H9 (cell line): ENCODE results near the gene DUOX1. TPM values are rescaled to one million over a fixed set of nuclear protein-coding genes. Genes with fewer than 3 reads are reported as not detected.

Experiments
- DNase-seq: peaks from one replicate; pipeline ENCODE4 v3.0.0-alpha.2; 2017
- H2AFZ ChIP-seq: one replicate; pipeline ENCODE4 v1.6.1; 2013; ENCODE audit warnings: mild to moderate bottlenecking, low read length, control low read depth, moderate library complexity
- H2AK5ac ChIP-seq: 2 replicates; pipeline ENCODE4 v1.6.1; 2013; ENCODE audit warnings: low read length, control low read depth, mixed read lengths; ENCODE audit not compliant: insufficient read length
- H2BK120ac ChIP-seq: one replicate; pipeline ENCODE4 v1.6.1; 2013; ENCODE audit warnings: low read depth, mild to moderate bottlenecking, low read length, control low read depth, inconsistent platforms; ENCODE audit not compliant: poor library complexity, severe bottlenecking
- H2BK12ac ChIP-seq: 2 replicates; pipeline ENCODE4 v1.6.1; 2013; ENCODE audit warnings: low read length, control low read depth, mixed read lengths, low read depth; ENCODE audit not compliant: insufficient read length
- H2BK15ac ChIP-seq: 2 replicates; pipeline ENCODE4 v1.6.1; 2013; ENCODE audit warnings: low read depth, low read length, control low read depth
- H2BK20ac ChIP-seq: one replicate; pipeline ENCODE4 v1.6.1; 2013; ENCODE audit warnings: low read depth, mild to moderate bottlenecking, low read length, control low read depth, inconsistent platforms; ENCODE audit not compliant: poor library complexity, severe bottlenecking
- H2BK5ac ChIP-seq: 2 replicates; pipeline ENCODE4 v1.6.1; 2013; ENCODE audit warnings: low read length, control low read depth, mixed read lengths; ENCODE audit not compliant: insufficient read length
- H3K14ac ChIP-seq: 2 replicates; pipeline ENCODE4 v1.6.1; 2013; ENCODE audit warnings: low read length, control low read depth; ENCODE audit not compliant: insufficient read depth
- H3K18ac ChIP-seq: 2 replicates; pipeline ENCODE4 v1.6.1; 2013; ENCODE audit warnings: low read depth, mild to moderate bottlenecking, mixed read lengths, low read length, control low read depth; ENCODE audit not compliant: insufficient read length
- H3K23ac ChIP-seq: 2 replicates; pipeline ENCODE4 v1.6.1; 2013; ENCODE audit warnings: low read length, control low read depth, mixed read lengths, low read depth; ENCODE audit not compliant: insufficient read length
- H3K23me2 ChIP-seq: 2 replicates; pipeline ENCODE4 v1.6.1; 2013; ENCODE audit warnings: low read depth, mild to moderate bottlenecking, mixed read lengths, low read length, control low read depth; ENCODE audit not compliant: insufficient read length, poor library complexity, severe bottlenecking
- H3K27ac ChIP-seq: 2 replicates; pipeline ENCODE4 v1.5.1; 2013; ENCODE audit warnings: low read length, control low read depth, mixed read lengths, low read depth; ENCODE audit not compliant: insufficient read length
- H3K27me3 ChIP-seq: 2 replicates; pipeline ENCODE4 v1.6.1; 2013; ENCODE audit warnings: low read length, control low read depth, inconsistent platforms; ENCODE audit not compliant: insufficient read depth
- H3K4ac ChIP-seq: 2 replicates; pipeline ENCODE4 v1.6.1; 2013; ENCODE audit warnings: low read depth, mild to moderate bottlenecking, control low read depth, inconsistent platforms, low read length, moderate library complexity
- H3K4me1 ChIP-seq: 2 replicates; pipeline ENCODE4 v1.6.1; 2013; ENCODE audit warnings: low read length, control low read depth, inconsistent platforms; ENCODE audit not compliant: insufficient read depth
- H3K4me2 ChIP-seq: 2 replicates; pipeline ENCODE4 v1.6.1; 2013; ENCODE audit warnings: low read length, control low read depth, mixed read lengths; ENCODE audit not compliant: insufficient read length, insufficient read depth
- H3K56ac ChIP-seq: 2 replicates; pipeline ENCODE4 v1.6.1; 2013; ENCODE audit warnings: low read depth, mild to moderate bottlenecking, mixed read lengths, low read length, control low read depth; ENCODE audit not compliant: insufficient read length
- H3K79me1 ChIP-seq: 2 replicates; pipeline ENCODE4 v1.6.1; 2013; ENCODE audit warnings: low read depth, mild to moderate bottlenecking, moderate library complexity, low read length, control low read depth, inconsistent platforms; ENCODE audit not compliant: insufficient read depth, poor library complexity, severe bottlenecking
- H3K79me2 ChIP-seq: 2 replicates; pipeline ENCODE4 v1.6.1; 2013; ENCODE audit warnings: low read length, control low read depth, inconsistent platforms; ENCODE audit not compliant: insufficient read depth
- H3K9ac ChIP-seq: 2 replicates; pipeline ENCODE4 v1.6.1; 2013; ENCODE audit warnings: low read length, control low read depth, mixed read lengths; ENCODE audit not compliant: insufficient read length; ENCODE audit errors: extremely low read depth
- H3K9me3 ChIP-seq: one replicate; pipeline ENCODE4 v1.6.1; 2013; ENCODE audit warnings: low read depth, low read length, inconsistent platforms; ENCODE audit not compliant: control insufficient read depth
- H3T11ph ChIP-seq: one replicate; pipeline ENCODE4 v1.6.1; 2013; ENCODE audit warnings: mild to moderate bottlenecking, low read length, control low read depth, inconsistent platforms
- H4K20me1 ChIP-seq: one replicate; pipeline ENCODE4 v1.6.1; 2013; ENCODE audit not compliant: control insufficient read depth, insufficient read length, insufficient read depth
- H4K5ac ChIP-seq: 2 replicates; pipeline ENCODE4 v1.6.1; 2013; ENCODE audit warnings: low read depth, mild to moderate bottlenecking, mixed read lengths, low read length, control low read depth; ENCODE audit not compliant: insufficient read length
- H4K8ac ChIP-seq: replicated peaks from 2 replicates; pipeline ENCODE4 v1.6.1; 2013; ENCODE audit warnings: low read length, control low read depth, mixed read lengths, low read depth; ENCODE audit not compliant: insufficient read length
- H4K91ac ChIP-seq: 2 replicates; pipeline ENCODE4 v1.6.1; 2013; ENCODE audit warnings: low read depth, mild to moderate bottlenecking, moderate library complexity, mixed read lengths, low read length, control low read depth; ENCODE audit not compliant: insufficient read length
- H3K27ac Mint-ChIP-seq, 3 experiments: 2 replicates in 2 of 3; 3 replicates in 1 of 3; pipeline ENCODE4 v1.8.0; 2020 to 2021; ENCODE audit warnings: mixed read lengths in 3 of 3, mild to moderate bottlenecking in 1 of 3, moderate library complexity in 1 of 3
- H3K27me3 Mint-ChIP-seq: 2 replicates; pipeline ENCODE4 v1.8.0; 2021; ENCODE audit warnings: low read depth, mild to moderate bottlenecking, moderate library complexity, mixed read lengths
- H3K36me3 Mint-ChIP-seq, 3 experiments: 2 replicates in 2 of 3; 3 replicates in 1 of 3; pipeline ENCODE4 v1.8.0; 2020 to 2021; ENCODE audit warnings: low read depth in 3 of 3, mixed read lengths in 3 of 3; ENCODE audit not compliant: insufficient read depth in 1 of 3
- H3K4me1 Mint-ChIP-seq, 2 experiments: 2 replicates each; pipeline ENCODE4 v1.8.0; 2020; ENCODE audit warnings: mixed read lengths in 2 of 2
- H3K4me3 Mint-ChIP-seq, 2 experiments: 2 replicates in 1 of 2; 3 replicates in 1 of 2; pipeline ENCODE4 v1.8.0; 2020 to 2021; ENCODE audit warnings: mild to moderate bottlenecking in 2 of 2, mixed read lengths in 2 of 2, moderate library complexity in 1 of 2
- H3K9me3 Mint-ChIP-seq, 2 experiments: 2 replicates in 1 of 2; 3 replicates in 1 of 2; pipeline ENCODE4 v1.8.0; 2020; ENCODE audit warnings: mild to moderate bottlenecking in 2 of 2, mixed read lengths in 2 of 2, moderate library complexity in 1 of 2
- WGBS: extraction: QIAGEN DNeasy Blood & Tissue Kit; methylation state at CpG from one replicate; pipeline ENCODE4 v1.1.7; 2013; ENCODE audit warnings: missing lambda C conversion rate, low lambda C conversion rate, mixed read lengths; ENCODE audit not compliant: insufficient read length; ENCODE audit errors: extremely low coverage; 5-methylcytosine and 5-hydroxymethylcytosine counted together
- total RNA-seq: library from RNA; stranded (reverse); gene quantifications from 2 replicates; pipeline ENCODE4 v1.2.1, GENCODE V29; 2021
- TF ChIP-seq, protein P1 (sequence below): fragments of 200-600 bp; sonication (generic); conservative IDR thresholded peaks from 3 replicates; pipeline ENCODE4 v1.8.0; 2021; ENCODE audit warnings: antibody characterized with exemption, mild to moderate bottlenecking

DUOX1 gene
- total RNA-seq, 1 experiment from 2014 or later = 2.6 TPM

DNA sequence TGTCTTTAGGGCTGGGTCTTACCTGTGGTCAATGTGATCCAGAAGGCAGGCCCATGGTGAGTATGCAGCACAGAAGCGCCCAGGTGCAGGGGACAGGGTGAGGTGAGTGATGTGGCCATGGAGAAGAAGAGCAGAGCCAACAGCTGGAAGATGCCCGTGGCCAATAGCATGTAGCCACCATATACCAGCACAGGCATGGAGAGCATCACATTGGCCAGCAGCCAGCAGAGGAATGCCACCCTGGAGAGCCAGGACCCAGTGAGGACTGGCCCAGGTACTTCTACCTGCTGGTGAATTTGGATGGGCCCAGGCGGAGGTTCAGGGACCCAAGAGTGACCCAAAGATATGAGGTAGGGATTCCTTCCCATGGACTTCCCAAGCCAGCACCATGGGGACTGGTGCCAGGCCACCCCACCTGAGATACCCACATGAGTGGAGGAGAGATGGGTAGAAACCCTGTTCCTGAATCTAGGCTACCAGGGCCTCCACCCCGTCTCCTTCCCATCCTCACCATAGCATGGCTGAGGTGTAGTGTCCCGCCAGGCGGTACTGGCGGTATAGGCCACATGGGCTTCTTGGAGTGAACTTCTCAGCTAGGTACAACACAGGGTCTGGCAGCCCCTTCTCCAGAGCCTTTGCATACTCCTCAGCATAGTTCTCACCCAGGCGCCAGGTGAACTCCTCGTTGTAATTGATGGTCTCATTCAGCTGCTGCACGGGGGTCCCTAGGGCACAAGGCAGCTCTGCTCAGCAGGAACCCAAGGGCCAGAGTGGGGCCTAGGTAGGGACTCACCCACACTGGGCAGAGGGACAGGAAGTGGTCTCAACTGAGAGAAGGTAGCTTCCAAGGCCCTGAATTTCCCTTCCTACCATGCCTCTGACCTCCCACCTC is 9.5 kb upstream of the DUOX1 start:
- Mint-ChIP-seq H3K4me1 (peaks cover 2 to 12% of the 10 kb centered on the region in 2 experiments; a peak in 3 of 4 replicates), H3K4me3 (no peak overlapping the region), H3K27me3 (peaks cover 81% of the 10 kb centered on the region), H3K36me3 (no peaks in the 10 kb centered on the region; a peak in 2 of 7 replicates), H3K27ac (no peak overlapping the region), H3K9me3 (peaks cover 6 to 9% of the 10 kb centered on the region in 2 experiments)
- WGBS = no CpG with 5 or more reads among the region's 10 CpGs
- Histone ChIP-seq H4K20me1 (peaks cover 3% of the 10 kb centered on the region), H2AFZ (no peak overlapping the region), H3K4ac (no peak overlapping the region), H3K27ac (no peak overlapping the region), H4K8ac (no peak overlapping the region), H4K5ac (no peak overlapping the region), H3T11ph (no peak overlapping the region), H3K14ac (no peak overlapping the region), H3K18ac (no peak overlapping the region), H2BK20ac (no peak overlapping the region), H3K27me3 (peaks cover 30% of the 10 kb centered on the region), H3K4me2 (no peak overlapping the region), H3K4me1 (no peaks in the 10 kb centered on the region), H3K79me1 (no peaks in the 10 kb centered on the region), H2BK5ac (no peak overlapping the region), H2BK120ac (no peak overlapping the region), H2AK5ac (no peak overlapping the region), H3K9me3 (no peaks in the 10 kb centered on the region), H2BK12ac (no peak overlapping the region), H3K23me2 (peaks cover 2% of the 10 kb centered on the region), H4K91ac (no peak overlapping the region), H2BK15ac (no peak overlapping the region), H3K79me2 (no peaks in the 10 kb centered on the region), H3K23ac (no peak overlapping the region), H3K9ac (no peak overlapping the region), H3K56ac (no peak overlapping the region)
- TF ChIP-seq, protein P1, sequence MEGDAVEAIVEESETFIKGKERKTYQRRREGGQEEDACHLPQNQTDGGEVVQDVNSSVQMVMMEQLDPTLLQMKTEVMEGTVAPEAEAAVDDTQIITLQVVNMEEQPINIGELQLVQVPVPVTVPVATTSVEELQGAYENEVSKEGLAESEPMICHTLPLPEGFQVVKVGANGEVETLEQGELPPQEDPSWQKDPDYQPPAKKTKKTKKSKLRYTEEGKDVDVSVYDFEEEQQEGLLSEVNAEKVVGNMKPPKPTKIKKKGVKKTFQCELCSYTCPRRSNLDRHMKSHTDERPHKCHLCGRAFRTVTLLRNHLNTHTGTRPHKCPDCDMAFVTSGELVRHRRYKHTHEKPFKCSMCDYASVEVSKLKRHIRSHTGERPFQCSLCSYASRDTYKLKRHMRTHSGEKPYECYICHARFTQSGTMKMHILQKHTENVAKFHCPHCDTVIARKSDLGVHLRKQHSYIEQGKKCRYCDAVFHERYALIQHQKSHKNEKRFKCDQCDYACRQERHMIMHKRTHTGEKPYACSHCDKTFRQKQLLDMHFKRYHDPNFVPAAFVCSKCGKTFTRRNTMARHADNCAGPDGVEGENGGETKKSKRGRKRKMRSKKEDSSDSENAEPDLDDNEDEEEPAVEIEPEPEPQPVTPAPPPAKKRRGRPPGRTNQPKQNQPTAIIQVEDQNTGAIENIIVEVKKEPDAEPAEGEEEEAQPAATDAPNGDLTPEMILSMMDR = no peak
- no peak for DNase-seq
